NCI-H1092 (cell line): ENCODE measurements around the gene CORO2A.

Experiments
- DNase-seq: peaks from one replicate; lab custom pipeline; 2025; lab: John Stamatoyannopoulos, UW

CORO2A gene, protein sequence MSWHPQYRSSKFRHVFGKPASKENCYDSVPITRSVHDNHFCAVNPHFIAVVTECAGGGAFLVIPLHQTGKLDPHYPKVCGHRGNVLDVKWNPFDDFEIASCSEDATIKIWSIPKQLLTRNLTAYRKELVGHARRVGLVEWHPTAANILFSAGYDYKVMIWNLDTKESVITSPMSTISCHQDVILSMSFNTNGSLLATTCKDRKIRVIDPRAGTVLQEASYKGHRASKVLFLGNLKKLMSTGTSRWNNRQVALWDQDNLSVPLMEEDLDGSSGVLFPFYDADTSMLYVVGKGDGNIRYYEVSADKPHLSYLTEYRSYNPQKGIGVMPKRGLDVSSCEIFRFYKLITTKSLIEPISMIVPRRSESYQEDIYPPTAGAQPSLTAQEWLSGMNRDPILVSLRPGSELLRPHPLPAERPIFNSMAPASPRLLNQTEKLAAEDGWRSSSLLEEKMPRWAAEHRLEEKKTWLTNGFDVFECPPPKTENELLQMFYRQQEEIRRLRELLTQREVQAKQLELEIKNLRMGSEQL

DNA sequence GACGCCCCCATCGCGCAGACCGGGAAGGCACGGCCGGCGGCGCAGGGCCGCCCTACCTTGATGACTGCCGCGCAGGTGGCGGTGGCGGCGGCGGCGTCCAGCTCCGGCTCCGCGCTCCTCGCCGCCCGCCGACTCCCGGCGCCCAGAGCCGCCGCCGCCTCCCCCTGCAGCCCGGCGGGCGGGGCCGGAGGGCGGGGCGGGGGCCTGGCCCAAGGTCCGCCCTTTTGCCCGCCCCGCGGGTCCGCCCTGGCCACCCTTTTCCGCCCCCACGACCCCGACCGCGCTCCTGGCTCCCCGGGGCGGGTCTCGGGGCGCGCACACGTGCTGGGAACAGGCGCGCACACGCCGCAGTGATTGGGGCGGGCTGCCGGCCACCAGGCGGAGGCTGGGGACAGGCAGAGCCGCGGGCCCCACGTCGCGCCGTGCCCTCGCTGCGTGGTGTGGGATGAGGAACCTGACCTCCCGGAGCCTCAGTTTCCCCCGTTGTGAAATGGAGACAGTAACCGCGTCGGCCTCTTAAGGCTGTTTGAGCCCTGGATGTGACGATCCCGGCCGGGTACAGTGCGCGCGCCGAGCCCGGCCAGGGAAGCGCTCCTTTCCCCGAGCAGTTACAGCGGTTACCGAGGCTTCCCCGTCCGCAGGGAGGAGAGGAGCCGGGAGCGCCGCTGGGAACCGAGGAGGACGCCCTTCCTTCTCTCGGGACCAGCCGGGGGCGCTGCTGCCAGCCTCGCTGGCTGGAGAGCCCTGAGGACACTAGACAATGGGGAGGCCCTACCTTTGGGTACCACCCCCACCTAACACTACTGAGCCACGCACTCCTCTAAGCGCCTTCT lies at the start of gene CORO2A:
CORO2A (minus strand) TSS at position 135 of the 833 bp plus-strand sequence. CDS start 34,977 bp downstream, outside the sequence.
- peak; percentile 79 for DNase-seq

DNA sequence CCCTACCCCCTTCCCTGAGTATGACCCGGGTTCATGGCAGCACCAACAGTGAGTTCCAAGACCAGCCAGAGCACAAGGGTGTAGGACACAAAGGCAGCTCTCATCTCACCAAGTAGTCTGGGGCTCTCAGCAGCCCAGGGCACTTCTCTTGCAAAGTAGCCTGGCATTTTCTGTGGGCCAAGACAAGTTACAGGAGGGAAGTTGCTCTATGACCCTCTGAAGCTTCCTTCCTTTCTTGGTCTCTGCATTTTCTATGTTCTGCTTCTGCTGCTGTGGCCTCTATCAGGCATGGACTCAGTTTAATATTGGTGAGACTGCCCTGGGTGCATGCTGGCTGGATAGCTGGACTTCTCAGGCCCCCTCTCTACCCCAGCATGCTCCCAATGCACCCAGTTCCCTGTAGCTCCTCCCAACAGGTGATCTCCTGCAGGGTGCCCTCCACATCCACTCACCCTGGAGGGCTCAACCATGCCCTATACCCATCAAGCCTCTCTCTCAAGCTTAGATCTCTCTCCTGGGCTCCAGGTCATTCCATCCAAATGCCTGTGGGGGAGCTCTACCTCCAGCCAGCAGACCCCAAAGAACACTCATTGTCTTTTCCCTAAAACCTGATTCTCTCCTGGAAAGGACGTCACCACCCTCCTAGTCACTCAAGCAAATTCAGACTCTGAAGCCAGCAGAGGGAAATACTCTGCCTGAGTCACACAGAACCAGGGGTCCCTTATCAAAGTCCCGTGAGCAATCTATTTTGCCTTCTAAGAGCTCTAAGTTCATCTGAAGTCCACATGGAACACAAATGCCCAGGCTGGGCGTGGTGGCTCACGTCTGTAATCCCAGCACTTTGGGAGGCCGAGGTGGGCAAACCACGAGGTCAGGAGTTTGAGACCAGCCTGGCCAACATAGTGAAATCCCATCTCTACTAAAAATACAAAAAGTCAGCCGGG lies 49.2 kb upstream of the CORO2A start:
- DNase-seq = no peak

DNA sequence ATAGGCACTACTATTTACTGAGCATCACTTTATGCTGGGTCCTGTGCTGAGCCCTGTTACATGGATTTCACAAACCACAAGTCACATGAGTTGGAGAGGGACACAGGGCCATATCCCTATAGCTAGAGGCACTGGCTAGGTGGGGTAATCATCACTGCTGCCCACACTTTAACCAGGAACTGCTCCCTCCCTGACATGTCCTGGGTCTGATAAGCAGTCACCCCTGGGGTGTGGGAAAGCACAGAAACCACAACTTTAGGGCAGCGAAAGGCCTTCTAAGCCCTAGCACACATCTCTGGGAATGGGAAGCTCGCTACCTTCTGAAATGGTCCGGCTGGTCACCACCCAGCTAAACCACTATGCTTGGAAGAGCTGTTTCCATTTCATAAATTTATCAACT lies 48.0 kb upstream of the CORO2A start:
- DNase-seq = no peak

DNA sequence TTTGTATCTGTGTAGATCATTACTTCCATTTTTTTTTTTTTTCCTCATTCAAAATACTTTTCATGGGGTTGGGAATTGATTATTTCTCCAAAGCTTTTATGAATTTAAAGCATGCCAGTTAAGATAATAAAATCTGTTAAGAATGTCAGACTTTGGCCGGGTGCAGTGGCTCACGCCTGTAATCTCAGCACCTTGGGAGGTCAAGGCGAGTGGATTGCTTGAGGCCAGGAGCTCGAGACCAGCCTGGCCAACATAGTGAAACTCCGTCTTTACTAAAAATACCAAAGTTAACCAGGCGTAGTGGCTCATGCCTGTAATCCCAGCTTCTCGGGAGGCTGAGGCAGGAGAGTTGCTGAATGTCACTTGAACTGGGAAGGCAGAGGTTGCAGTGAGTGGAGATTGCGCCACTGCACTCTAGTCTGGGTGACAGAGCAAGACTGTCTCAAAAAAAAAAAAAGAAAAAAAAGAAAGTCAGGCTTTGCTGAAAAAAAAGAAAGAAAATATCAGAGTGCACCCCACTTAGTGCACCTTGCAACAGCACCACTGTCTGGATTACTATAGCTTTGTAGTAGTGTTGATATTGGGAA lies 44.6 kb upstream of the CORO2A start:
- no peak for DNase-seq

DNA sequence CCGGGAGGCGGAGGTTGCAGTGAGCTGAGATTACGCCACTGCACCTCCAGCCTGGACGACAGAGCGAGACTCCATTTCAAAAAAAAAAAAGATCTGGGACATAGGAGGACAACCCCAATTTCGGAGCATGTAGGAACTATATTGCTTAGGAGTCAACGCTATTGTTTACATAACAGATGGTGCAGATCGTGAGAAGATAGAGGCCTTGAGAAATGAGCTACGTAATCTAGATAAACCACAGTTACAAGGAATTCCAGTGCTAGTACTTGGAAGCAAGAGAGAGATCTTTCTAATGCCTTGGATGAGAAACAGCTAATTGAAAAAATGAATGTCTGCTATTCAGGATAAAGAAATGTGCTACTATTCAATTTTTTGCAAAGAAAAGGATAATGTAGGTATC lies 42.7 kb upstream of the CORO2A start:
- DNase-seq = no peak

DNA sequence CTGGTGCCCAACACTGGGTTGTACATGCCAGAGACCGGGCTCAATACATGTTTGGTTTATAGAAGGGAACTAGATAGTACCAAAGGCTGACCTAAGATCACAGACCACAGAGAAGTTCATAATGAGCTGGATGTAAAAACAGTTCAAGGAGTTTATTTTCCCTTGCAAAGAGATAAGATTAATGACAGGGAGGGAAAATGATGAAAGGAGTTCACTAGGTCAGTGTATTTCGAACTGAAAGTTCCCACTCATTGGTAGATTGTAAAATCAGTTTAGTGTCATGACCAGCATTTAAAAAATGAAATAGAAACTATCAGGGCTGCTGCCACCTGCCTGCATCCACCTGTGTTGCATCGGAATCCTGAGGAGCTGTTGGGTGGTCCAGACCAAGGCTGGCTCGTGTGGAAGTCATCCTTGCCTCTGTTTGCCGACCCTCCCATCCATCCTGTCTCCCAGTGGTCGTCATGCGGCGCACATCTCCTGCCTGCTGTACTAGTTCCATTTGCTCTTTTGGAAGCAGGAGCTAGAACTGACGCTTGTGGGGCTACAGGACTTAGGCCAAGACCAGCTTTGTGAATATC lies 41.9 kb upstream of the CORO2A start:
- DNase-seq = no peak

DNA sequence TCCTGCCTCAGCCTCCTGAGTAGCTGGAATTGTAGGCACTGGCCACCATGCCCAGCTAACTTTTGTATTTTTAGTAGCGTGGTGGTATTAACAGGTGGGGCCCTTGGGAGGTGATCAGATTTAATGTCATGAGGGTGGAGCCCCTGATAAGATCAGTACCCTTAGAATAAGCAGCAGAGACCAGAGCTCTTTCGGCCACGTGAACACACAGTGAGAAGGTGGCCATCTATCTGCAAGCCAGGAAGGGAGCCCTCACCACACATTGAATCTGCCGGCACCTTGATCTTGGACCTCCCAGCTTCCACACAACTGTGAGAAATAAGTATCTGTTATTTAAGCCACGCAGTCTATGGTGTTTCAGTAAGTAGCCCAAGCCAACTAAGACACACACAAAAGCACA lies 40.5 kb upstream of the CORO2A start:
- no peak for DNase-seq

DNA sequence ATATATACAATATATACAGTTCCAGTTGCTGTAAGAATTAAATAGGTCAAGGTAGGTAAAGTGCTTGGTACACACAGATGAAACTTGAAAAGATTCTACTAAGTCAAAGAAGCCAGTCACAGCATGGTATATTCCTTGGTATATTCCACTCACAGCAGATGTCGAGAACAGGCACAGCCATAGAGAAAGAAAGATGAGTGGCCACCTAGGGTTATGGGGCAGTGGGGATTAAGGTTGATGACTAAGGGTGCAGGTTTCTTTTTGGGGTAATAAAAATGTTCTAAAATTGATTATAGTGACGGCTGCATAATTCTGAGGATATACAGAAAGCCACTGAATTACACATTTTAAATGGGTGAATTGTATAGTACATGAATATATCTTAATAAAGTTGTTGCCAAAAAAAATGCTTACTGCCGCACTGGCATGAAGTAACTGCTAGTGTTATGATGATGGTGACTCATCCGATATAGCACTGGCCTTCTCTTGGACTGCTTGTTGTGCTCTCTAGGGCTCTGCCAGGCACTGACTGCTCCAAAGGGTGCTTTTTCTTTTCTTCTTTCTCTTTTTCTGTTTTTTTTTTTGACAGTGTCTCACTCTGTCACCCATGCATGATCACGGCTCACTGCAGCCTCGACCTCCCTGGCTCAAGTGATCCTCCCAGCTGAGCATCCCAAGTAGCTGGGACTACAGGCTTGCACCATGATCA lies 39.5 kb upstream of the CORO2A start:
- no peak for DNase-seq

DNA sequence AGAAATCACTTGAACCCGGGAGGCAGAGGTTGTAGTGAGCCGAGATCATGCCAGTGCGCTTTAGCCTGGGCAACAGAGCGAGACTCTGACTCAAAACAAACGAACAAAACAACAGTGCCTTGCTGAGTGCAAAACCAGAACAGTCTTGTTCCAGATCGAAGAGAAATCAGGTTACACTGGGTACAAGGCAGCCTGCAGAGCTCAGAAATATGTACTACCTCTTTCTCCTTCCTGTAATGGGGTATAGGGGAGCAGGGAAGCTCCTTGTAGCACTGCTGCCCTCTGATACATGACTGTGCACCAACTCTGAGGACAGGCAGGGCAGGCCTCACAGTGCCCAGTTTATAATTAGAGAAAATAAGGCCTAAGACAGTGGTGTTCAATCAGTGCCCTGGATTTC lies 38.4 kb upstream of the CORO2A start:
- no peak for DNase-seq

DNA sequence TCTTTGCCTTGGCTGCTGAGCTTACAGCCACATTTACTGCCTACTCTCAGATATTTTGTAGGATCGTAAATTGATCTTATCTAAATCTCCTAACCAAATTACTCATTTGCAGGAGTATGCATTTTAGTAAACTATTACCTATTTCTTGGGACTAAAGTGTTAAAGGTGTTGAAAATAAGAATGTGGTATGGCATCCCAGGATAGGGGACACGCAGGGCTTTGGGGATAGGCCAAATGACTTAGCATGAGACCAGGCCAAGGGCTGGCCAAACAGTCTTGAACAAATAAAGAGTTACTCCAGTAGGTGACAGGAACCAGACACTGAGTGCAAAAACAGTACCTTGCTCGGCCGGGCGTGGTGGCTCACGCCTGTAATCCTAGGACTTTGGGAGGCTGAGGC lies 37.9 kb upstream of the CORO2A start:
- no peak for DNase-seq

DNA sequence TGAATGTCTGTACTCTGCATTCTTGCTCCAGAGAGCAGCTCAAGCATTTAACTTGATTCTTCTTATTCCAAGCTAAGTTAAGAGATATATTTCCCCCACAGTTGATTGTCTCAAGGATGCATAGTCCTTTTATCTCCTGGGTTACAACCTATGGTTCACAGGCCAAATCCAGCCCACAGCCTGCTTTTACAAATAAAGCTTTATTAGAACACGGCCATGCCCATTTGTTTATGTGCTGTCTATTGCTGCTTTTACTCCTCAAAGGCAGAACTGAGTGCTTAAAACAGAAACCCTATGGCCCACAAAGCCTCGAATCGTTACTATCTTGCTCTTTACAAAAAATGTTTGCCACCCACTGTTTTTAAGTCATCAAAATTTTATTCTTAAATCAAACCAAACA lies 37.2 kb upstream of the CORO2A start:
- DNase-seq = no peak

DNA sequence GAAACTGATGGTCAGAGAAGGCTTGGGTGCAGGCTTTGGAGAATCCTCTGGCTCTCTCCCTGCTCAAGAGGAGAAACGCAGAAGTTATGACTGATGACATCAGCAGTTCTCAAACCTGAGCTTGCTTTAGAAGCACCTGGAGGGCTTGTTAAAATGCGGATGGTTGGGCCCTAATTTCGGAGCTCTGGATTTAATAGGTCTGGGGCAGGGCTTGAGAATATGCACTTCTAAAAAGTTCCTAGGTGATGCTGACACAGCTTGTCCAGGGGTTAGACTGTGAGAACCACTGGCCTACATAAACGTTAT lies 36.6 kb upstream of the CORO2A start:
- DNase-seq = no peak

DNA sequence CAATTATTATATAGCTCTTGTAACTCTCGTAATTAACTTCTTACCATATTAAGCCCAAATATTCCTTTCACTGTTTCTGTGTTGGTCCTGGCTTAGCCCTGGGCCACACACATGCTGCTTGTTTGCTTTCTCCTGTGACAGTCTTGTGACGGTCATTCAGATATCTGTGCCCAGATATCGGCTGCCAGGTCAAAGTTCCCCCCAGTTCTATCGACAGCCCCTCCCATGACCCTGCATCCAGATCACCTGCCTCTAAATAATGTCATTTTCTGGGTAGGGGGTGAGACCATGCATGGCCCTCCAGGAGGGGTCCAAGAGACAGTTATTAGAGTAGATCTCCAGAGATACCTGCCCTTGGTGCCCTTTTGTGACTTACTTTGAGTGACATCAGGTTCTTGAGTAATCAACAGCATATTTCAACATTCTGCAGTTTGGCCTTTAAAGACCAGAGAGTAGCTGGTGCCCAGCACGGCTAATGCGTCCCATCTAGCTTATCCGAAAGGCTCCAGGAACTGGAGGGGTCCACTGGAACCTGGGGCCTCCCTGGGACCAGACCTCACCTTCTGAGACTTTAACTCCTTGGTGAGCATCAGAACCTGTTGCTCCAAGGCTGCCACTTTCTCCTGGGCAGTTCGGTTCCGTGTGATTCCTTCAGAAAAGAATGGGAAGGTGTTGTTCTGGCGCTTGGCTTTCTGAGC lies 36.1 kb upstream of the CORO2A start:
- no peak for DNase-seq

DNA sequence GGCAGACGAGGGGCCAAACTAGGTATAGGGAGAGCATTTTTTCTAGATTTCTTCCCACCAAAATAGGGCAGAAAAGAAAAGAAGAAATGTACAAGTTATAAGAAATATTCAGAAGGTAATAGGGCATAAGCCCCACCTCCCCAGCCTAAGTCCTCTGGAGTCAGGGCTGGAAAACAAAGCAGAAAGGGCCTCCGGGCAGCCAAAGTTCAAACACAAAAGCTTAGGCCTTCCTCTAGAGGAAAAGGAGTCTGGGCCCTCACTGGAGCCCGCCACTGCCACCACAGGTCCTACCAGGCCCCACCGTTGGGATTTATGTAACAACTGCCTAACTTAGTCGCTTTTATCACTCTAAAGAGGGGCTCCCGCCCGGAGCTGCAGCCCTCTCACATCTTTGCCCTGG lies 35.4 kb upstream of the CORO2A start:
- no peak for DNase-seq

DNA sequence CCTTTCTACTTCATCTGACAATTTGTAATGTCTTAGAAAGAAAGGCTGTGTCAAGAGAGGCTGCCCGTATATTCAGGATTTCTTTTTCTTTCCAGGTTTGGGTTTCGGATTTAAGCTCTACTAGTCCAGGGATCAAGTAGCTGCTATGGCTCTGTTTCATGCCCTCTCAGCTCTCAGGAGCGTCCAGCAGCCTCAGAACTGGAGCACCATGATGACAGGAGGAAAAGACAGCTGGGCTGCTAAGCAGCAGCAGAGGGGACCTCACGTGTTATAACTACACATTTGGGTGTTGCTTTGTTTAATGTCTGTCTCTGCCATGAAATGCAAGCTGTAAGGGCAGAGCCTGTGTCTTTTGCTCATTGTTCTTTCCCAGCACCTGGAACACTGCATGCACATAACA lies 34.5 kb upstream of the CORO2A start:
- no peak for DNase-seq

DNA sequence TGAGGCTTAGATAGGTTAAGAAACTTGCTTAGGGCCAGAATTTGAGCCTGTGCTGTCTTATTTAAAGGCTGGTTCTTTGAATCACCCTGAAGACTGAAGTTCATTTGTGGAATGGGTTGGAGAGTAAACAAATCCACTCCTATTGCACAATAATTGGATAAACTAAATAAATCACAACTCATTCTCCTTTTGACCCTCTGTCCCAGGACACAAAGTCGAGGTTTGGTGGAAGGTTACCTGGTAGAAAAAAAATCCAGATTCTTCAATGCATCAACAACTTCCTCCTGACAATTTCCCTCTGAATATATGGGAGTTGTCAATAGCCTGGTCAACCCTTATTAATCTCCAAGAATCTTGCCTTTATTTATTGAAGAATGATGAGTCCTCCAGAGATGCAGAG lies 34.1 kb upstream of the CORO2A start:
- no peak for DNase-seq

DNA sequence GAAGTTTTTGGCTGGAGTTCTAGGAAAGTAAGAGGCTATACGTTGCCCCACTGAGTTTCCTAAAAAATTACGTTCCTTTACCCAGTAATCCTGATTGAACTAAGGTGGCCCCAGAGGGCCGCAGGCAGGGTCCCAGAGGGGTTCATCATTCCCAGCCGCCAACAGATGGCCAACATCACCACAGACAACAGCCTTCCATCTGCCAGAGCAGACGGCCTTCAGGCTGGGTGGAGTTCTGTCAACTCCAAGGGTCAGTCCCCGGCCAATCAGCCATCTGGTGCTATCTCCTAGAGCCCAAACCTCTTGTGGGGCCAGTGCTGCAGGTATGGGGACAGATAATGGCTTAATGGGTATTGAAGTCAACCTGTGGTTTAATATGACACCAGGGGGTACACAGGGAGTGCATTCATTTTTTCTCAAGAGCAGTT lies 32.6 kb upstream of the CORO2A start:
- DNase-seq = no peak

DNA sequence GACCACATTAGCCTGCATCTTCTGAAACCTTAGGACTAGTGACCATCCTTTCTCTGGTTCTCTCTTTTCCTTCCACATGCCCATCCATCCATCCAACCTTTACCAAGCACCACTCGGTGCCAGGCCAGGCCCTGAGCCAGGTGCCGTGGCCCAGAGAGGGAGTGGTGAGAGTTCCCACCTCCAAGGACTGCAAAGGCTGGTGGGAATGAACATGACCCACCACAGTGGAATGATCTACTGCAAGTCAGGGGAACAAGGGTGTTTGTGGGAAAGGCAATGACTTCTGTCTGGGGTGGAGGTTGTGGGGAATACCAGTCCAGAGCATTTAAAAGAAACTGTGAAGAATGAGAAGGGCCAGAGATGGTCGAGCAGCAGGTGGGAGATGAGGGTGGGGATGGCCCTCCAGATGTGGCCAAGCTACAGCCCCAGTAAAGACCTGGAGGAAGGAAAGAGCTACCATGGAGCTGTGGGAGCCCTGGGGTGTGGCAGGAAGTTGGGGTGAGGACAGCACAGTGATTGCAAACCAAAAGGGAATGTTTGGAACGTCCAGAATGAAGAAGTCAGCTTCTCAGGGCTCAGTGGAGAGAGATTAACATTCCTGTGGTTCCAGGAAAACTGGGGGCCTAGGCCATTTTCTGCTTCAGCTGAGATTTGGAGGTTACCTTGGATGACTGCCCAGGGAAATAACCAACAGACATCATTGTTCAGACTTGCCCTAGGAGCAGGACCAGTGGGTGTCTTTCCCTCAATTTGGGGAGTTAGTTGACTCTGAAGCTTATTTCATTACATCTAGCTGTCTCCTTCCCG lies 30.7 kb upstream of the CORO2A start:
- DNase-seq = no peak

DNA sequence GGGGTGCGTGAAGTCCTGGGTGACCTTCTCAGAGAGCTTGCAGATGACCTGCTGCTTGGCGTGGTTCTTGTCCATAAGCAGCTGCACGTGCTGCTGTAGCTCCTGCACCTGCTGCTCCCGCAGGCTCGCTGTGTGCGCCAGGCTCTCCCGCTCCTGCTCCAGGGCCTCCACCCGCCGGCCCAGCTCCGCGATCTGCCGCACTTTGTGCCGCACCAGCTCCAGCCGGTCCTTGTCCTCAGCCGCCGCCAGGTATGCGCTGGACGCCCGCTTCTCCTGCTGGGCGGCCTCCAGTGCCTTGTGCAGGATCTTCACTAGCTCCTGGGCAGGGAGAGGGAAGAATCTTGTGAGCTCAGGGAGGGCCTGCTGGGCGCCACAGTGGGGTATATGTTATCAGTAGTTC lies 28.5 kb upstream of the CORO2A start:
- DNase-seq = no peak
